Measurements from ENCODE around the gene PRF1. TPM values are rescaled to one million over a fixed set of nuclear protein-coding genes. Genes with fewer than 3 reads are reported as not detected.

The PRF1 gene
- total and polyA plus RNA-seq, 4 donors, result 2.5 to 3.1 (median 2.8) TPM

GRCh38 chr10:70621503-70622078, 19.1 kb upstream of the PRF1 start:
- no peak overlapping the region for H3K4me3 ChIP-seq (ENCODE audit: low read depth in 1 of 3, low read length in 3 of 3)
- DNase-seq (ENCODE audit: low spot score), result no peak
- H3K27me3 ChIP-seq (ENCODE audit: control insufficient read depth in 4 of 4, insufficient read depth in 4 of 4, low read length in 3 of 4), result no peaks in the 10 kb centered on the region
- no peaks in the 10 kb centered on the region for H3K4me1 ChIP-seq (ENCODE audit: control insufficient read depth in 4 of 4, insufficient read depth in 4 of 4, low read length in 3 of 4)
- WGBS, result 77% methylated on average over 4 of the region's 4 CpGs
- no peak overlapping the region for H3K27ac ChIP-seq (ENCODE audit: low read depth in 1 of 2, low read length in 2 of 2)
- TF ChIP-seq RXRA (IDR thresholded peaks at IDR 0.05), result no peak
- no peak for TF ChIP-seq FOXA1 (IDR thresholded peaks at IDR 0.05)
- TF ChIP-seq NR2F2 (IDR thresholded peaks at IDR 0.05), result no peak
- TF ChIP-seq MAX (IDR thresholded peaks at IDR 0.05), result no peak
- TF ChIP-seq FOXA2 (IDR thresholded peaks at IDR 0.05), result no peak
- TF ChIP-seq YY1 (IDR thresholded peaks at IDR 0.05), result no peak
- TF ChIP-seq TAF1 (conservative IDR thresholded peaks at IDR 0.05), result no peak
- peaks cover 0 to 6% (median 3%) of the 10 kb centered on the region in 4 donors for H3K9me3 ChIP-seq (ENCODE audit: control insufficient read depth in 4 of 4, low read length in 3 of 4)
- no peaks in the 10 kb centered on the region for H3K36me3 ChIP-seq (ENCODE audit: control insufficient read depth in 4 of 4, insufficient read depth in 3 of 4, low read depth in 1 of 4, low read length in 3 of 4)
- no peak overlapping the region for H3K9ac ChIP-seq (ENCODE audit: low read depth in 1 of 2, low read length in 2 of 2)

- no peaks in the 10 kb centered on the region for H3K36me3 ChIP-seq (ENCODE audit: control insufficient read depth in 4 of 4, insufficient read depth in 3 of 4, low read depth in 1 of 4, low read length in 3 of 4)
- H3K9me3 ChIP-seq (ENCODE audit: control insufficient read depth in 4 of 4, low read length in 3 of 4), result peaks cover 0 to 6% (median 3%) of the 10 kb centered on the region in 4 donors
- H3K4me1 ChIP-seq (ENCODE audit: control insufficient read depth in 4 of 4, insufficient read depth in 4 of 4, low read length in 3 of 4), result no peaks in the 10 kb centered on the region
- DNase-seq (ENCODE audit: low spot score), result no peak
- no peak overlapping the region for H3K4me3 ChIP-seq (ENCODE audit: low read depth in 1 of 3, low read length in 3 of 3)
- no peaks in the 10 kb centered on the region for H3K27me3 ChIP-seq (ENCODE audit: control insufficient read depth in 4 of 4, insufficient read depth in 4 of 4, low read length in 3 of 4)
- H3K27ac ChIP-seq (ENCODE audit: low read depth in 1 of 2, low read length in 2 of 2), result no peak overlapping the region
- H3K9ac ChIP-seq (ENCODE audit: low read depth in 1 of 2, low read length in 2 of 2), result no peak overlapping the region
- TF ChIP-seq HNF4G (IDR thresholded peaks at IDR 0.05), result no peak
- TF ChIP-seq EGR1 (IDR thresholded peaks at IDR 0.05; ENCODE audit: low read depth in 2 of 2), result no peak
- TF ChIP-seq TAF1 (conservative IDR thresholded peaks at IDR 0.05), result no peak
- no peak for TF ChIP-seq SP1 (IDR thresholded peaks at IDR 0.05)
- no peak for TF ChIP-seq NR2F2 (IDR thresholded peaks at IDR 0.05)
- no peak for TF ChIP-seq MAX (IDR thresholded peaks at IDR 0.05)
- TF ChIP-seq FOXA2 (IDR thresholded peaks at IDR 0.05), result no peak
- TF ChIP-seq RXRA (IDR thresholded peaks at IDR 0.05), result no peak
- TF ChIP-seq ZBTB33 (IDR thresholded peaks at IDR 0.05), result no peak
- no peak for TF ChIP-seq CTCF (IDR thresholded peaks at IDR 0.05; ENCODE audit: low read depth, low read length, missing input control)
- TF ChIP-seq GABPA (IDR thresholded peaks at IDR 0.05 in 1 of 2, conservative IDR thresholded peaks at IDR 0.05 in 1 of 2), result no peak
- no peak for TF ChIP-seq FOXA1 (IDR thresholded peaks at IDR 0.05)
- TF ChIP-seq ATF3 (IDR thresholded peaks at IDR 0.05), result no peak
- no peak for TF ChIP-seq RAD21 (IDR thresholded peaks at IDR 0.05)
- TF ChIP-seq HNF4A (conservative IDR thresholded peaks at IDR 0.05), result no peak
These were observed 17.4 kb upstream of the PRF1 start for GRCh38 chr10:70620020-70620289.
